HG03469 (cell line): ENCODE measurements around the gene FMR1NB.

Experiments
- ATAC-seq: cut with Tn5 transposase; IDR thresholded peaks from one replicate; pipeline ENCODE4 v1.9.1; 2021; ENCODE audit warnings: mild to moderate bottlenecking, moderate library complexity, moderate number of reproducible peaks; ENCODE audit not compliant: unreplicated experiment

The FMR1NB gene, protein sequence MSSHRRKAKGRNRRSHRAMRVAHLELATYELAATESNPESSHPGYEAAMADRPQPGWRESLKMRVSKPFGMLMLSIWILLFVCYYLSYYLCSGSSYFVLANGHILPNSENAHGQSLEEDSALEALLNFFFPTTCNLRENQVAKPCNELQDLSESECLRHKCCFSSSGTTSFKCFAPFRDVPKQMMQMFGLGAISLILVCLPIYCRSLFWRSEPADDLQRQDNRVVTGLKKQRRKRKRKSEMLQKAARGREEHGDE

GRCh38 chrX:147981038-147981752 is at the start of gene FMR1NB:
FMR1NB (plus strand) TSS chrX:147981337; CDS start chrX:147981403, 66 bp downstream.
- ATAC-seq, result no peak

- ATAC-seq, result no peak
Observed at GRCh38 chrX:147933815-147934214, 47.3 kb upstream of the FMR1NB start.

DNA sequence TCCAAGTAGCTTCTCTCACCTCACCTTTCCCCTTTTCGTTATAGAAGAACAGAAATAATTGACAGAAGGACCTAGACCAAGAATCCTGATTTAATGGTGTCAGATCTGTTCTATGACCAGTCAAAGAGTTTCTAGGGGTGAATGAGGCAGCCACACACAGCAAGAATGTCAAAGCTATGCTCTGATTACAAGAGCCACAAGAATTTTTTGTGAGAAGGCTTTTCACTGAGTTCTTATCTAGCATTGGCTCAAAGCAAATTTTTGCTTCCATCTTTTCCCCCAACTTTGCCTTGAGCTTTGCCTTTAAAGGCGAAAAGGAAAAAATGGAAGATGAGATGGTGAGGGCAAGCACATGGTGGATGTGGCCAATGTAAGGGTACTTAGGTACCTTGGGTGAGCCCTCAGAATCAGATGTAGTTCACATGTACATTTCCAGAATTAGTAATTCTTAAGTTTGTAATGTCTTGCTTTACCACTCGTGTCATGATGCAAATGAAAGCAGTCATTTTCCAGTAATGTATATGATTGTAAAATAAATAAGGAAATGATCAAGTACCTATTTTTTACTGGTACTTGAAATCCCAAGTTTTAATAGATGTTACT is 45.9 kb upstream of the FMR1NB start:
- no peak for ATAC-seq

DNA sequence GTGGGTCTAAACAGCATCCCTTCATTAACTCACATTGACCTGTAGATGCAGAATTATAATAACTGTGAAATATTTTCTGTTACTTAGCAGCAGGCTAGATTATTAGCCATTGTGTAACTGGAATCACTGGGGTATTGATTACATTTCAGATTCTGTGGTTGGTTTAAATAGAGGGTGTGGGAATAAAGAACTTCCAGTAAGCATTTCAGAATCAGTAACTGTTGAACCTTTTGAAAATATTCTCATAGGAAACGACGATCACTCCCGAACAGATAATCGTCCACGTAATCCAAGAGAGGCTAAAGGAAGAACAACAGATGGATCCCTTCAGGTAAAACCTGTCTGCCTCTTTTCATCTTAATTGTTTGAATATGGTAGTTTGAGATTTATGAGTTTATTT is 35.9 kb upstream of the FMR1NB start:
- no peak for ATAC-seq

DNA sequence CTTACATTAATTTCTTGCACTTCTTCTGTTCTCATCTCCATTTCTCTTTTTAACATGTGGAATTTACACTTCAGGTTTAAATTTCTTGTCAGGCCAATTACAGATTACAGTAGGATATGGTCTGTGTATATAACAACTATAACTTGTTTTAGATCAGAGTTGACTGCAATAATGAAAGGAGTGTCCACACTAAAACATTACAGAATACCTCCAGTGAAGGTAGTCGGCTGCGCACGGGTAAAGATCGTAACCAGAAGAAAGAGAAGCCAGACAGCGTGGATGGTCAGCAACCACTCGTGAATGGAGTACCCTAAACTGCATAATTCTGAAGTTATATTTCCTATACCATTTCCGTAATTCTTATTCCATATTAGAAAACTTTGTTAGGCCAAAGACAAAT is 32.6 kb upstream of the FMR1NB start:
- no peak for ATAC-seq

GRCh38 chrX:147950352-147950751 is 30.8 kb upstream of the FMR1NB start:
- no peak for ATAC-seq

DNA sequence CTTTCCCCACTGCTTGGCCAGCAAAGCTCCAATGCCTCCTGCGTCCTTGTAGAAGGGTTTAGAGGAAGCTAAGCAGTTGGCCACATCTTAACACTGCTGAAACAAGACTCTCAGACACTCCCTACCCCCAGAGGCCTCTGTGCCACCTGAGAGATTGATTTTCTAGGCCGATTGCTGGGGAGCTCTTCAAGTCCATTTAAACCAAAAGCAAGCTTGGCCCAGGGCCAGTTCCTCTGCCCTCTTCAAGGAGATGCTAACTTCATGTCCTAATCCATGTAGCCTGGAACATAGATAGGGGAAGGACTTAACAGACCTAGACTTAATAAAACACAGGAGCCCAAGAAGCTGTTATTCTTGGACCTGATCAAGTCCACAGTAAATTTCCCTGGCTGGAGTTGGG is 27.2 kb upstream of the FMR1NB start:
- ATAC-seq, result no peak

DNA sequence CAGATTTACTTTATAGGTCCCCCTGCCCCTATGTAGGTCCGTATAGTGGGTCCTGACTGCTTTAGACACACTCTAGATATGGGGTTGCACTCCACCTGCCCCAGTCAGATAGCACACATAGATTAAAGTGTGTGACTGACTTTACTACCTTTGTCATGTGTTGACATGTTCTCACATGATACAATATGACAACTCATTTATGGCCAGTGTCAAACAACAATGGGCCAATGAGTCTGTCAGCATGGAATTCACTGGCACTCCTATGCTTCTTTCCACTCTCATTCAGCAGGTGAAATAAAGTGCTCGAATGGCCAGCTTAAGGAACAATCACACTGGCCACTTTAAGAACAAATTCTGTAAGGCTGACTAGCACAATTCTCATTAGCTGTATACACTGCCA is 23.8 kb upstream of the FMR1NB start:
- ATAC-seq, result no peak

- ATAC-seq, result no peak
Observed at GRCh38 chrX:147958291-147958690, 22.8 kb upstream of the FMR1NB start.

- no peak for ATAC-seq
Observed at GRCh38 chrX:147960722-147961121, 20.4 kb upstream of the FMR1NB start.

- ATAC-seq, result no peak
Observed at GRCh38 chrX:147962476-147962875, 18.7 kb upstream of the FMR1NB start.

- ATAC-seq, result no peak
Observed at GRCh38 chrX:147978931-147979330, 2.2 kb upstream of the FMR1NB start.

DNA sequence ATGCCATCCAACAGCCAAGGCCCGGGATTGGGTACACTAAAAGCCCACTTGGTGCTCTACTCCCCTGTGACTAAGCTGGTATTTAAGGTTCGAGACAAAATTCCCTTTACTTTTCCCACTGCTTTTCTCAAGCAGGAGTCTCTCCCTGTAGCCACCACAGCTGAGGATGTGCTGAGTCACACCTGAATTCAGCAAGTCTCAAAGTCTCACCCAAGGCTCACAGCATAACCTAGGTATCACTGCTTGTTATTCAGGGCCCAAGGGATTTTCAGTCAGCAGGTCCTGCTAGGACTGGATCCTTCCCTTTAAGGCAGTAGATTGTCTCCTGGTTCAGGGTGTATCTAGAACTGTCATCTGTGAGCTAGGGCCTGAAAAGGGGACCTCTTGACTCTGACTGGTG is 39.2 kb downstream of the FMR1NB start:
- ATAC-seq, result no peak

DNA sequence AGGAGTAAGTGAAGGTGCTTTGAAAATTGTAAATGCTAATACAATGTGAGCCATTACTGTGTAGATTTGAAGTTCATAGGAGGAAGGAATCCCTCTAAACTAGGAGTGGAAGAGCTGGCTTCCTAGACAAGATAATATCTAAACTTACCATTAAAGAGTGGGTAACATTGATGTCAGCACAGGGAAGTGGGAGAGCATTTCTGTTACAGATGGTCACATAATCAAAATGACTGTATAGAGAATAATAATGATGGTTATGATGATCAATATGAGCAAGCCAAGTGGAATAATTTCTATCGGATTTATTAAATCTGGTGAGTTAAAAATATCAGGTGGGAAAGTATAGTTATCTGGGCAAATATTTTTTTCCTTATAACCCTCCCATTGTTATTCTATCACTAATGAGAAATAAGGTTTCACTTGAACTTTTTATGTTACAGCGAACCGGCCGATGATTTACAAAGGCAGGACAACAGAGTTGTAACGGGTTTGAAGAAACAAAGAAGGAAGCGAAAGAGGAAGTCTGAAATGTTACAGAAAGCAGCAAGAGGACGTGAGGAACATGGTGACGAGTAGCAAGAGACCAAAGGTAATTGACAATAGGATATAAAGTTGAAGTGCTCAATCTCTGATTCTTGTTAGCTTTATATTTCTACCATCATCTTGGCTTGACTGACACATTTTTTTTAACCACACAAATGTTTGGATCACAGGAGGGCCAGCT is 43.5 kb downstream of the FMR1NB start:
- ATAC-seq, result peak; percentile 90

- no peak for ATAC-seq
Observed at GRCh38 chrX:148035380-148035779, 54.2 kb downstream of the FMR1NB start.

DNA sequence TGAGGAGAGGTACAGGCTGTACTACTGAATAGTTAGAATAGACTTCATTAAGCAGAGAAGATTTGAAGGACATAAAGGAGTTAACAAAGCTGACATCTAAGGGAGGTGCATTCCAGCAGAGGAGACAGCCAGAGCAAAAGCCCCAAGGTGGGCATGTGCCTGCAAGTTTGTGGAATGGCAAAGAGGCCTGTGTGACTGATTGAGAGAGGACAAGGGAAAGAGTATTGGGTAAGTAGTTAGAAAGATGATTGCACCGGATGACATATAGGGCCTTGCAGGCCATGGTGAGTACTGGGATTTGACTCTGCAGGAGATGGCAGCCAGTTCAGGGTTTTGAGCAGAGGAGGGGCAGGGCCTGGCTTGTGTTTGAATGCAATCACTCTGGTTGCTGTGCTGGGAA is 55.9 kb downstream of the FMR1NB start:
- no peak for ATAC-seq

DNA sequence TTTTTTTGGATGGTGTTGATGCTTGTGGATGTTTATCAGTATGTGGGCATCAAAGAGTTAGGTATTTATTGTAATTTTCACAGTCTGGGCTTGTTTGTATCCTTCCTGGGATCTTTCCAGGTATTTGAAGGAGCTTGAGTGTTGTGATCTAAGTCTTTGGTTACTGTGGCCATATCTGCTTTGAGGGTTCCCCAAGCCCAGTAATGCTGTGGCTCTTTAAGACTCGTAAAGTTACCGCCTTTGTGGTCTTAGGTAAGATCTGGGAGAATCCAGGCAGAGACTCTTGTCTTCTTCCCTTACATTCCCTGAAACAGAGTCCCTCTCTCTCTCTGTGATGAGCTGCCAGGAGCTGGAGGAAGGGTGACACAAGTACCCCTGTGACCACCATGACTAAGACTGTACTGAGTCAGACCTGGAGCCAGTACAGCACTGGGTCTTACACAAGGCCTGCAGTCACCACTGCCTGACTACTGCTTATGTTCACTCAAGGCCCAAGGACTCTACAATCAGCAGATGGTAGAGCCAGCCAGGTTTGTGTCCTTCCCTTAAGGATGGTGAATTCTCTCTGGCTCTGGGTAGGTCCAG is 62.2 kb downstream of the FMR1NB start:
- no peak for ATAC-seq

DNA sequence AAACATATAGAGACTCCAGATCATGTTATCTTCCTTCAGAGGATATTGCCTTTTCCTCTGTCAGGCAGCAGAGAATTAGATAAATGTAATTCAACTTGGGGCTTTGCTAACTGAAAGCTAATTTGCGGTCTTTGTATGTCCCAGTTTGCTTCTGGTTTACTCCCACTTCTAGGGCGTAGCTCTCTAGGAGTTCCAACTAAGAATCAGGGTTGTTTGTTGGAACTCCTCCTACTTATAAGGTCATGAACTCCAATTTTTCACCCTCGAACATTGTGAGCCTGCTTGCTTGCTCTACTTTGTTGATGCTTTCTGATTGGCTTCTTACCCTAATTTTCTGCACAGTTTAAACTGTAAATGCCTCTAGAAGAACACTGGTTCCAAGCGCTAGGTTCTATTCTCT is 66.1 kb downstream of the FMR1NB start:
- ATAC-seq, result no peak

- no peak for ATAC-seq
Observed at GRCh38 chrX:148049441-148049840, 68.3 kb downstream of the FMR1NB start.

DNA sequence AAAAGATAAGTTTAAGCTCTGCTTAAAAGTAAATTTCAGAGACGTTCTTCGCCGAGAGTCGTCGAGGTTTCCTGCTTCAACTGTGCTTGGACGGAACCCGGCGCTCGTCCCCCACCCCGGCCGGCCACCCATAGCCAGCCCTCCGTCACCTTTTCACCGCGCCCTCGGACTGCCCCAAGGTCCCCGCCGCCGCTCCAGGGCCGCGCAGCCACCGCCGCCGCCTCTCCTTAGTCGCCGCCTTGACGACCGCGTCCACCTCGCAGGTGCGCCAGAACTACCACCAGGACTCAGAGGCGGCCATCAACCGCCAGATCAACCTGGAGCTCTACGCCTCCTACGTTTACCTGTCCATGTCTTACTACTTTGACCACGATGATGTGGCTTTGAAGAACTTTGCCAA is 70.8 kb downstream of the FMR1NB start:
- no peak for ATAC-seq

DNA sequence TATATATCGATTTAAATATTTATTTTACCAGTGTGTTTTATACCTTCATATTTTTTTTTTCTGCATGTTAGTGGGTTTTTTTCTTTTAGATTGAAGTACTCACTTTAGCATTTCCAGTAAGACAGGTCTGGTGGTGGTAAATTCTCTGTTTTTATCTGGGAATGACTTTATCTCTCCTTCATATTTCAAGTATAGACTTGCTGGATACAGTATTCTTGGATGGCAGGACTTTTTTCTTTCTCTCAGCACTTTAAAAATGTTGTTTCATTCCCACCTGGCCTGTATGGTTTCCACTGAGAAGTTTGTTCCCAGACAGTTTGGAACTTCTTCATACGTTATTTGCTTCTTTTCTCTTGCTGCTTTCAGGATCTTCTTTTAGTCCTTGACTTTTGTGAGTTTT is 86.1 kb downstream of the FMR1NB start:
- no peak for ATAC-seq
